Kidney epithelial cell (primary cell): ENCODE data around the gene CPNE4. TPM values are rescaled to one million over a fixed set of nuclear protein-coding genes. Genes with fewer than 3 reads are reported as not detected.

Experiments
- DNase-seq: peaks from one replicate; pipeline ENCODE4 v3.0.0-alpha.2; 2010; ENCODE audit warnings: low read depth
- H3K27me3 ChIP-seq: 2 replicates; pipeline ENCODE4 v1.6.0; 2011; ENCODE audit warnings: low read length; ENCODE audit not compliant: control insufficient read depth, insufficient read depth
- H3K36me3 ChIP-seq: 2 replicates; pipeline ENCODE4 v1.5.1; 2011; ENCODE audit warnings: low read length; ENCODE audit not compliant: control insufficient read depth, insufficient read depth
- H3K4me3 ChIP-seq: 2 replicates; pipeline ENCODE4 v1.5.1; 2011; ENCODE audit warnings: low read depth, mild to moderate bottlenecking, control low read depth, low read length
- total RNA-seq: library from RNA; depleted of rRNA; stranded (reverse); fragments of >200 nt; gene quantifications from 2 replicates; pipeline ENCODE4 v1.2.3, GENCODE V29; 2015
- TF ChIP-seq, protein P1 (sequence below): IDR thresholded peaks from 2 replicates; pipeline ENCODE4 v1.5.1; 2011; ENCODE audit warnings: mild to moderate bottlenecking, moderate library complexity, low read length, control low read depth, inconsistent platforms; ENCODE audit not compliant: insufficient read depth, poor library complexity, severe bottlenecking

The CPNE4 gene
- total RNA-seq, 1 donor from 2014 or later = 3.7 TPM

DNA sequence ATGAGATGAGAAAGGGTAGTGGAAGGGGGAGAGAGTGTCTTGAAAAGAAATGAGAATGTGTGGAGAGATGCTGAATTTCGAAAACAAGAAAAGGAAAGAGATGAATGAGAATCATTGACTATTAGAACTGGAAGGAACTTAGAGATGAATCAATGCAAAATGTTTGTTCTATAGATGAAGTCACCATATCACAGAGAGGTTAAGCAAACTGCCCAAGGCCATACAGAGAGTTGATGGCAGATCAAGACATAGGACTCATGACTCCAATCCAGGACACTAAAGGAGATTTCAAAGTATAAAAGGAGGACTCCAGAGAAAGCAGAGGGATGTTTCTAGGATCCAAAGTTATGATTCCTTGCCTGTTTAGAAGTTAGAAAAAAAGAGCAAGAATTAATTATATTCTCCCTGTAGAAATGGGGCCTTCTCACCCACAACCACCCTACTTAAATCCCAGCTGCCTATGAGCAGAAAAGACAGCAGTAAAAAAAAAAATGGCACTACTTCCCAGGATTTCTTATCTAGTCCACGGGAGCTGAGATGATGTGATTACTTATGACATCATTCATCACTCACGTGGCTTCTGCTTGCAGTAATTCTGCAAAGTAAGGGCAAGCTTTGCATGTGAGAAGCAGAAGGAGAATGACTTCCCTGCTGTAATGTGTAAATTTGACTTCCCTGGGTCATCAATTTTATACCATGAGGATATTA is 321.2 kb downstream of the CPNE4 start:
- TF ChIP-seq, protein P1, sequence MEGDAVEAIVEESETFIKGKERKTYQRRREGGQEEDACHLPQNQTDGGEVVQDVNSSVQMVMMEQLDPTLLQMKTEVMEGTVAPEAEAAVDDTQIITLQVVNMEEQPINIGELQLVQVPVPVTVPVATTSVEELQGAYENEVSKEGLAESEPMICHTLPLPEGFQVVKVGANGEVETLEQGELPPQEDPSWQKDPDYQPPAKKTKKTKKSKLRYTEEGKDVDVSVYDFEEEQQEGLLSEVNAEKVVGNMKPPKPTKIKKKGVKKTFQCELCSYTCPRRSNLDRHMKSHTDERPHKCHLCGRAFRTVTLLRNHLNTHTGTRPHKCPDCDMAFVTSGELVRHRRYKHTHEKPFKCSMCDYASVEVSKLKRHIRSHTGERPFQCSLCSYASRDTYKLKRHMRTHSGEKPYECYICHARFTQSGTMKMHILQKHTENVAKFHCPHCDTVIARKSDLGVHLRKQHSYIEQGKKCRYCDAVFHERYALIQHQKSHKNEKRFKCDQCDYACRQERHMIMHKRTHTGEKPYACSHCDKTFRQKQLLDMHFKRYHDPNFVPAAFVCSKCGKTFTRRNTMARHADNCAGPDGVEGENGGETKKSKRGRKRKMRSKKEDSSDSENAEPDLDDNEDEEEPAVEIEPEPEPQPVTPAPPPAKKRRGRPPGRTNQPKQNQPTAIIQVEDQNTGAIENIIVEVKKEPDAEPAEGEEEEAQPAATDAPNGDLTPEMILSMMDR = no peak
- Histone ChIP-seq H3K36me3 (no peaks in the 10 kb centered on the region), H3K27me3 (no peaks in the 10 kb centered on the region), H3K4me3 (no peak overlapping the region)
- DNase-seq = no peak

DNA sequence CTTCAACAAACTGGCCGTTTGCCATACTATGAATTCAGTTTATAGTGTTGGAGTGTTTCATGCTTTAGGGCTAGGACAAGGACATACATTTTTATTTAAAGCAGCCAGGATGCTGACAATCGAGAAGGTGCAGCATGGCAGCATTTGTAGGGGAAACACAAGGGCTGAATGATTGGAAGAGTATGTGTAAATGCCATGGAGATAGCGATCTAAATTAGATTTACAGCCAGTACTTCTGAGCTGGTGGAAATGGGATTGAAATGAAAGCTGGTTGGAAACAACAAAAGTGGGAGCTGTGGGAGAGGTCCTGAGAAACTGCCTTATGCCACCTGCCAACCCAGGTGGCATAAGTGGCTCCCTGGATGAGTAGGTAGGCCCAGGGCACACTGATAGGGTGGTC is 322.2 kb downstream of the CPNE4 start:
- Histone ChIP-seq H3K4me3 (no peak overlapping the region), H3K36me3 (no peaks in the 10 kb centered on the region), H3K27me3 (no peaks in the 10 kb centered on the region)
- DNase-seq = no peak
- TF ChIP-seq, protein P1 = no peak

DNA sequence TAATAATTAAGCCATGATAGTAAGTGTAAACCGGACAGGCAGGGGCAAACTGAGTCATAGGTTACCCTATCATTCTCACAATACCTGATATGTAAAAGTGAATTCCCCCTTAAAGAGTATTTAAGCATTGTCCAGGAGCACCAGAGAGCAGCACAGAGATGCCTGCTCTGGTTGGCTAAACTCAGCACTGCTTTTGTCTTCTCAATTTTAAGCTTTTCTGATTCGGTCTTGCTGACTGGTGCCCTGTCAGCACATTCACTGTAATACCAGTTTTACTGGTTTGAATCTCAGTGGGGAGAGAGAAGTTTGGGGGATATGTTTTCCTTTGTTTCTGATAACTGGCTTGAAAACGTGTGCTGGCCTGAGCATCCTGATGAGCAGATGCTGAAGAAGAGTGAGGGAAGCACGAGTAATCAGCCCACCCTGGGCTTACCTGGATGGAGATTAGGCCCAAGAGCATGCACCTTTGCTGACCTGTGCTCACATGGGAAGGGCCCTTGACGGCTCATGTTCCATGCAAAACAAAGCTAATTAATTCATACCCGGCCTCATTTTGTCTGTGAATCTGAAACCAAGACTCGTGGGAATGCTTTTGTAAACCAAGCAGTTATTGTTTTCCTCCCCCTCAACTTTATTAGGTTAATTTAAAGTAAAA is 323.6 kb downstream of the CPNE4 start:
- TF ChIP-seq, protein P1 = no peak
- H3K27me3 ChIP-seq = no peaks in the 10 kb centered on the region
- no peak for DNase-seq
- H3K4me3 ChIP-seq = no peak overlapping the region
- H3K36me3 ChIP-seq = no peaks in the 10 kb centered on the region

DNA sequence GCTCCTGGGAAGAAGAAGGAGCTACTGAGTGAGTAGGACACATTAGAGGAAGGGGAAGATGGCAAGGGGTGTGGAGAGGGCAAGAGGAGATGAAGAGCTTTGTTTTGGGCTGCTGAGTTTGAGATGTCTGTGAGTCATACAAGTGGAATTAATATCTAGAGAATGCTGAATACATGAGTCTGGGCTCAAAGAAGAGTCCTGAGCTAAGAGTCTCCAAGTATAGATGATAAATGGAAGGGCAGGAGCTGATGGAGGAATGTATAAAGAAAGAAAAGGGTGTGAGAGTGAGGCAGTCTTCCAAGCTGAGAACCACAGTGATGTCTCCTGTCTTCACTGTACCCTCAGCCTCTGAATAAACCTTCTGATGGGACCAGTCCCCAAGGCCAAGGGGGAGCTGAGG is 326.6 kb downstream of the CPNE4 start:
- H3K27me3 ChIP-seq = no peaks in the 10 kb centered on the region
- H3K36me3 ChIP-seq = no peaks in the 10 kb centered on the region
- TF ChIP-seq, protein P1 = no peak
- no peak for DNase-seq
- no peak overlapping the region for H3K4me3 ChIP-seq

DNA sequence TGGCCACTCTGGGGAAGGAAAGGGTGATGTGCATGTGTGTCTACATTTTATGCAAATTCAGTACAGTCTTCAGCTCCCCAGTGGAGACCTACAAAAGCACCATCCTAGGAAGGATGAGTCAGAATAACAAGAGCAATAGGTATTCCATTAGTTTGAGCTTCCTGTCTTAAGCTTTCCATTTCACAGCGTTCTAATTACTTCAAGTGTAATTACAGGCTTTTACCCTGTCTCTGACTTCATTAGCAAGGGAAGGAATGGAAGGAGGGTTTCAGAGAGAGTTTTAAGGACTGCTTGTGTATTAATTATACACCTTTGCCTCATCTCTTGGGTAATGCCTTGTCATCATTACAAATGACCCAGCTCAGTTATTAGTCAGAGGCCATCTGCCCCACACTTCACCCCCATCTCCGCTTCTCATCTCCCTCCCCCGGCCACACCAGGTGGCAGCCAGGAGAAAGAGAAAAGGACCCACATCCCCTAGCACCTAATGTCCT is 329.2 kb downstream of the CPNE4 start:
- peak; percentile 42 for DNase-seq
- TF ChIP-seq, protein P1 = no peak
- Histone ChIP-seq H3K27me3 (no peaks in the 10 kb centered on the region), H3K4me3 (no peak overlapping the region), H3K36me3 (no peaks in the 10 kb centered on the region)
